ENCODE measurements around the gene LAT.

DNA sequence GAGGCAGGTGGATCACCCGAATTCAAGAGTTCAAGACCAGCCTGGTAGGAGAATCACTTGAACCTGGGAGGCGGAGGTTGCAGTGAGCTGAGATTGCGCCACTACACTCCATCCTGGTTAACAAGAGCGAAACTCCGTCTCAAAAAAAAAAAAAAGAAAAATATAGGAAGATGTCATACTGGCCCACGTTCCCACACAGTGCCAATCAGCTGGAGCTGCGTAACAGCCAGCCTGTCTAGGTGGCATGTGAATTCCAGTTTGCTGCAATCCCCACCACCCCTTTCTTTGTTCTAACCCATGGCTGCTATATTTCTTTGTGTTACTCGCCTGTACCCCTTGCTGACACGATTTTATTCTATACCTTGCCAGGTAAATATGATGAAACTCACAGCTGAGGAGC is 26.6 kb upstream of the LAT start:
- TF ChIP-seq EZH2phosphoT487 (IDR thresholded peaks at IDR 0.05; ENCODE audit: insufficient read depth, low read depth) (no peak), EZH2 (IDR thresholded peaks at IDR 0.05; ENCODE audit: insufficient read depth, poor library complexity, severe bottlenecking) (no peak)
